Activated CD8-positive, alpha-beta memory T cell treated with anti-CD3 and anti-CD28 coated beads for 24 hours (primary cell): ENCODE measurements around the gene THAP7.
A peak's percentile ranks its signal among the peaks of the same experiment; 100 is the strongest.

ENCODE experiments used
- DNase-seq: peaks from one replicate; pipeline ENCODE4 v3.0.0-alpha.2; 2020

The THAP7 gene

GRCh38 chr22:21030621-21031544 is 29.0 kb upstream of the THAP7 start:
- no peak for DNase-seq

- DNase-seq = no peak
Observed at GRCh38 chr22:21030032-21030431, 28.1 kb upstream of the THAP7 start.

GRCh38 chr22:21029486-21030025 is 27.6 kb upstream of the THAP7 start:
- DNase-seq = no peak

- no peak for DNase-seq
Observed at GRCh38 chr22:21028277-21029251, 26.6 kb upstream of the THAP7 start.

GRCh38 chr22:21026783-21027692 is 25.1 kb upstream of the THAP7 start:
- no peak for DNase-seq

GRCh38 chr22:21025763-21026755 is 24.1 kb upstream of the THAP7 start:
- no peak for DNase-seq

- peak; percentile 71 for DNase-seq
Observed at GRCh38 chr22:21025266-21025665, 23.3 kb upstream of the THAP7 start.

GRCh38 chr22:21022955-21023614 is 21.2 kb upstream of the THAP7 start:
- no peak for DNase-seq

GRCh38 chr22:21022507-21022906 is 20.6 kb upstream of the THAP7 start:
- DNase-seq = no peak

- no peak for DNase-seq
Observed at GRCh38 chr22:21020802-21021429, 19.0 kb upstream of the THAP7 start.

GRCh38 chr22:21018314-21018713 is 16.4 kb upstream of the THAP7 start:
- DNase-seq = no peak

- no peak for DNase-seq
Observed at GRCh38 chr22:21016644-21017420, 14.9 kb upstream of the THAP7 start.

- no peak for DNase-seq
Observed at GRCh38 chr22:21015466-21016006, 13.6 kb upstream of the THAP7 start.

GRCh38 chr22:21014726-21015465 is 13.0 kb upstream of the THAP7 start, which contains the start of gene P2RX6:
TSS of gene P2RX6 (plus strand) at chr22:21015165. CDS start at chr22:21015175, 10 bp downstream.
- no peak for DNase-seq

- DNase-seq = peak; percentile 92
Observed at GRCh38 chr22:21014202-21014725, 12.3 kb upstream of the THAP7 start.

- DNase-seq = no peak
Observed at GRCh38 chr22:21013657-21014201, 11.8 kb upstream of the THAP7 start.
